GM18517 (cell line): ENCODE measurements around the gene MFNG.

Experiments
- ATAC-seq: cut with Tn5 transposase; IDR thresholded peaks from one replicate; pipeline ENCODE4 v1.9.1; 2021; ENCODE audit warnings: mild to moderate bottlenecking, moderate library complexity; ENCODE audit not compliant: unreplicated experiment

Gene MFNG

GRCh38 chr22:37427711-37428635, 58.2 kb downstream of the MFNG start:
- ATAC-seq = no peak

GRCh38 chr22:37427135-37427710, 59.0 kb downstream of the MFNG start, which contains the start of gene ELFN2:
ELFN2 (minus strand) TSS chr22:37427479; CDS start chr22:37375534, 51,945 bp downstream.
- no peak for ATAC-seq

GRCh38 chr22:37426706-37427134, 59.5 kb downstream of the MFNG start:
- ATAC-seq = no peak

GRCh38 chr22:37425800-37426705, 60.1 kb downstream of the MFNG start:
- ATAC-seq = no peak

- no peak for ATAC-seq
These were observed 60.8 kb downstream of the MFNG start for GRCh38 chr22:37425369-37425768.

GRCh38 chr22:37423283-37423682, 62.9 kb downstream of the MFNG start:
- no peak for ATAC-seq

- no peak for ATAC-seq
These were observed 64.7 kb downstream of the MFNG start for GRCh38 chr22:37421468-37421877.

GRCh38 chr22:37420686-37421467, 65.3 kb downstream of the MFNG start:
- no peak for ATAC-seq

GRCh38 chr22:37419969-37420685, 66.1 kb downstream of the MFNG start:
- no peak for ATAC-seq

GRCh38 chr22:37419370-37419968, 66.7 kb downstream of the MFNG start:
- no peak for ATAC-seq
